Measurements from ENCODE around the gene NBR1.
"Not testable (repeated sequence)": the region's sequence is repeated elsewhere in the genome, so short reads cannot be mapped to it uniquely, and the experiment has no call there.

GRCh38 chr17:43233877-43234276, 62.9 kb downstream of the NBR1 start, which contains the start of gene RNU2-1:
- not testable (repeated sequence) for TF ChIP-seq POLR2A (IDR thresholded peaks at IDR 0.05; ENCODE audit: low read length); GATA1 (IDR thresholded peaks at IDR 0.05; ENCODE audit: low read depth, low read length)

Data from erythroblast (primary cell).